GM19463 (cell line): ENCODE data around the gene BCDIN3D.

Experiments used
- ATAC-seq: cut with Tn5 transposase; IDR thresholded peaks from one replicate; pipeline ENCODE4 v1.9.1; 2021; ENCODE audit warnings: mild to moderate bottlenecking, moderate library complexity; ENCODE audit not compliant: unreplicated experiment

The BCDIN3D gene

DNA sequence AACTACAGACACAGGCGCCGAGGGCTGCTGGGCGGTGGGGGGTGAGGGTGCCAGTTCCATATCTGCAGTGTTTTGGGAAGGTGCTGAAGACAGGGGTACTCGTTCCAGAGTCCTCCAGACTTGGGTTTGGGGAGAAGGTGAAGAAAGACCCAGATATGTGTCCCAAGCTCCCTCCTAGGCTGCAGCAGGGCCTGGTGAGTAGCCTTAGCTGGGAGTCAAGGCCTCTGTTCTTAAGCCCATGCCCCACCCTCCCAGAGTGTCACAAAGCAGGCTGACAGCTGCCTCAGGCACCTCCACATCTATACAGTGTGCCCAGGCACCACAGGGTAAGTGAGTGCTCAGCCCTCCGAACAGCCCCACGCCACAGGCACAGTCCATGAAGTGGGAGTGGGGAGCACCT, 19.0 kb downstream of the BCDIN3D start:
- no peak for ATAC-seq

DNA sequence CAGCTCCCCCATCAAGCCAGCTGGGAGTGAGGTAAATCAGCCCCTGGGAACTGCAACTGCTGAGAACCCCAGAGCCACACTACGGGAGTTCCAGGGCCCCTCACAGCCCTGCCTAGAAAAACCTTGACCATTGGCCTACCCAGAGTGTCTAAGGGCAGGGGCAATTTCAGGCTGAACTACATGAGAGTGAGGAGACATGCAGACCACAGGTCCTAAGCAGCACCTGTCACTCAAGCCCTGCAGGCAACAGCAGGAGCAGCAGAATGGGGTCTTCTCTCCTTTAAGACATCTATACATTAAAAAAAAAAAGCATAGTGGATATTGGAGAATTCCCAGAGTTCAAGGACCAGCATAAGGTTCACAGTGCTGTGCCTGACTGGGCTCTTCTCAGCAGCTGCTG, 19.6 kb downstream of the BCDIN3D start:
- ATAC-seq: no peak

DNA sequence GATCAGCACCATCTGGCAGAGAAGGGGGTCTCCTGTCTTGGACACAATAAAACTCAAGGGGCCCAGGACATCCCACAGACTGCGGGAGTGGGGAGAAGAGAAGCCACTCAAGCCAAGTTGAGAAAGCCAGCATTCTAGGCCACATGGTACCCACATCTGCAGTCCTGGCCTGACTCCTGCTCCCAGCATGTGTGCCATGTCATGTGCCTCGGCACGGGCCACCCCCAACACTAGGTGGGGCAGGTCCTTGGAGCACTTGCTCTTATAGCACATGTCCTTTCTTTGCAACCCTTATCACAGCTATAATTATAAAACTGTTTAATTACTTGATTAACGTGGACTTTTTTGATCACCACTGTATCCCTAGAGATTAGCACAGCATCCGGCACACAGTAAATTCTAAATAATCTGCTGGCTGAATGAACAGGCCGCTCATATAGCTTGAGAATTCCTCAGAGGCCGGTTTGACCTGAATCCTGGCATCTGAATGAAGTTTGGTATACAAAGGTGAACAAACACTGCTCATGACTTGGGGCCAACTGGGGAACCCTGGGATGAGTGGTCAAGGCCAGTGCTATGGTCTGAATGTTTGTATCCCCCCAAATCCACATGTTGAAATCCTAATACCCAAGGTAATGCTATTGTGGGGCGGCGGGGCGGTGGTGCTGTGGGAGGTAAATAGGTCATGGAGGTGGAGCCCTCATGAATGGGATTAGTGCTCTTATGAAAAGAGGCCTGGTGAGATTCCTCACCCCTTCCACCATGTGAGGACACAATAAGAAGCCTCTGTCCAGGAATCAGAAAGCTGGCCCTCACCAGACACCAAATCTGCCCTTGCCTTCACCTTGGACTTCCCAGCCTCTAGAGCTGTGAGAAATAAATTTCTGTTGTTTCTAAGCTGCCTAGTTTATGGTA, 21.3 kb downstream of the BCDIN3D start:
- no peak for ATAC-seq

GRCh38 chr12:49819786-49820185, 23.1 kb downstream of the BCDIN3D start:
- no peak for ATAC-seq

DNA sequence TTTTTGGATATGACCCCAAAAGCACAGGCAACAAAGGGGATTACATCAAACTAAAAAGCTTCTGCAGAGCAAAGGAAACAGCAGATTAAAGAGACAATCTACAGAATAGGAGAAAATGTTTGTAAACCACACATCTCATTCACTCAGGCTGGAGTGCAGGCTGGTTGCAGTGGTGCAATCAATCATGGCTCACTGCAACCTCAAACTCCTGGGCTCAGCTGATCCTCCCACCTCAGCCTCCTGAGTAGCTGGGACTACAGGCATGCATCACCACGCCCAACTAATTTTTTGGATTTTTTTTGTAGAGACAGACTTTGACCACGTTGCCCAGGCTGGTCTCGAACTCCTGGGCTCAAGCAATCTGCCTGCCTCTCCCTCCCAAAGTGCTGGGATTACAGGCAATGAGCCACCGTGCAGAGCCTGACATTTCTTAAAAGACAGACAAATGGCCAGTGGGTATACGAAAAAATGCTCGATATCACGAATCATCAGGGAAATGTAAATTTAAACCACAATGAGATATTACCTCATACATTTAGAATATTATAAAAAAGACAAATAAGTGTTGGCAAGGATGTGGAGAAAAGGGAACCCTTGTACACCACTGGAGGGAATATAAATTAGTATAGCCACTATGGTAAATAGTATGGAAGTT, 24.5 kb downstream of the BCDIN3D start:
- ATAC-seq: no peak

GRCh38 chr12:49813131-49813530, 29.8 kb downstream of the BCDIN3D start:
- ATAC-seq: no peak

DNA sequence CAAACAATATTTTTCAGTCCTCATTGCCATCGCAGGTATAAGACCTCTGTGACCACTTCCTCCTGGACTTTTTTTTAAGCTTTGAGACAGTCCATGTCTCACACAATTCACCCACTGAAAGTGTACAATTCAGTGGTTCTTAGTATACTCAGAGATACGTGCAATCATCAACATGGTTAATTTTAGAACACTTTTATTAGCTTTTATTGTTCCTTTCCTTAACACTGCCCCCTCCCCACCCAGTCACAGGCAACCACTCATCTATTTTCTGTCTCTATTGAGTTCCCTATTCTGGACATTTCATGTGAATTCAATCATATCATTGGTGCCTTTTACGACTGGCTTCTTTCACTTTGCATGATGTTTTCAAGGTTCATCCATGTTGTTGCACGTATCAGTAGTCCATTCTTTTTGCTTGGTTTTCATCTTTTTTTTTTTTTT, 30.9 kb downstream of the BCDIN3D start:
- ATAC-seq: no peak

DNA sequence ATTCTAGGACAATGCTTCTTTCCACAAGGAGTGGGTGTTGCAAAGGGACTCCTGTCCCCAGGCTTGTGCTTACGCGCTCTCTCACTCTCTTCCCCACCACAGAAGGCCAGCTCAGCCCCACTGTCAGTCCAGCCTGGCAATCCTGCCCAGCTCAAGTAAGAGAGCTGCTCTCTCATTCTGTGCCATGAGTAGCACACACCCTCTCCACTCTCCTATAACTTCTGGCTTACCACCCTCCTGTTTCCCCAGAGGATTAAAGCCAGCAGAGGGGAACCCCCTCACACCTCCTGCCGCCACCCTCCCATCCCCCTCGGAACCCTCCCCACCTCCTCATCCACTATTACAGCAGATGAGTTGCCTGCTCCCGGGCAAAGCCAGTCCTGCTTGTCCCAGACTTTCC, 31.8 kb downstream of the BCDIN3D start:
- ATAC-seq: peak; percentile 54

DNA sequence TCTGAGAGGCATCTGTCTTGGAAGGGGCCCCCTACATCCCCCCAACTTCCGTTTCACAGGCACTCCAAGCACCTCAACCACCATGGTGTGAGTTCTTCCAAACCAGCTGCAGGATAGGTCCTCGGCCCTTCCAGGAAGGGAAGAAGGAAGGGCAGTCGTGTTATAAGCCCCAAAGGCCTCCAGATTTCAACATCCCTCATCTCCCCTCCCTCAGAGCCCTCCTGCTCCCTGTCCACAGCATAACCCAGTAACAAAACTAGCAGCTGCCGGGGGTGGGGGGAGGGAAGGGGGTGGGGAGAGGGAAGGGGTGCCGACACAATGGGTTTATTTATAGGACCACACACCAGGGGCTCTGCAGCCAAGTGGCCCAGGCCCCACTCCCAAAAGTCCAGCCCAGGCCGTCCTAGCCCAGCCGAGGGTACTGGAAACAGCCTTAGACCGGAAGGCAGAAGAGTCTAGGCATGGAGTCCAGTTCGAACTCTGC, 33.0 kb downstream of the BCDIN3D start:
- ATAC-seq: no peak

DNA sequence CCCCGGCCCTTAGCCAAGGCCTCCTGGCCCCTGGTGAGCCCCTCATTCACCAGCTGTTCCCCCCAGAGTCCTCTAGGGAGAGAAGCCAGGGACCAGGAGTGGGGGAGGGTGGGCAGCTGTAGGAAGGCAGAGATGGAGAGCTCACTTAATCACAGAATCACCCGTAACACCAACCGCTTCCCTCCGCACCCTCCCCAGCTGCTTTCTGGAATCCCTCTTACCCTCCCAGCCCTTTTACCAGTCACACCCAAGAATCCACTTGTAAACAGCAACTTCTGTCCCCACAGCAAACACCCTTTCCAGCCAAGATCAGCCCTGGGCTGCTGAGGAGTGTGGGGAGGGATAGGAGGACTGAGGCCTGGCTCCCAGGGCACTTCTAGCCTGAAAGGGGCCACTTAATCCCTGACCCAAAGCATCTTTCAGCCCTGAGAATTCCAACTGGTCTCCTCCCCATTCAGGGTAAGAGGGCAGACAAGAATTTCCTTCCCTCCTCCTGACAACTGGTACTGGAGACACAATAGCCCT, 33.5 kb downstream of the BCDIN3D start:
- ATAC-seq: no peak

DNA sequence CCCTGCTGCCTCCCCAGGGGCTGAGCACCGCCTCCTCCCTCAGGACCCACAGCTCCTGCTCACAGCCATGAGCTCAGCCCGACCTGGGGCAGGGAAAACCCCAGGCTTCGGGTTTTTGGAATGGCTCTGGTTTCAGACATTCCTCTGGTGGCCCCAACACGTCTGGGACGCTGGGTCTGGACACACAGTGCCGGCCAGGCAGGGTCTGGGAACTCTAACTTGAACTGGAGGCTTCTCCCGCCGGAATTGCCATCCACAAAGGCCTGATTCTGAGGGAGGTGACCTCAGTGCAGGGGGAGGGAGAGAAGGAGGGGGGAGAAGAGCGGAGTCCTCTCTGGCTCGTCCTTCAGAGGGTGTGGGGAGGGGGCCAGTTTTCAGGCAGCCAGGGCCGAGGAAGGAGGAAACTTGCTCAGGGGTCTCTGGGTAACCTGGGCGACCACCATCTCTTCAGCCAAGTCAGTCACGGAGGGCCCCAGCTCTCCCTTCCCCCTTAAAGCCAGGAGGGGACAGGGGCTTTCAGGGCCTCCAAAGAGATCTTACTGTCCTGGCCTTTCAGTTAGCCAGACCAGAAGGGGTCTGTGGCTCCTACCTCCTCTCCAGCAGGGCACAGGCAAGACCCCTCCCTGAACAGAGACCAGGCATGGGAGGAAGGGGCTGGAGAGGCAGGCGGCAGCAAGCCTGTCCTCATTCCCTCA, 34.1 kb downstream of the BCDIN3D start:
- ATAC-seq: no peak

DNA sequence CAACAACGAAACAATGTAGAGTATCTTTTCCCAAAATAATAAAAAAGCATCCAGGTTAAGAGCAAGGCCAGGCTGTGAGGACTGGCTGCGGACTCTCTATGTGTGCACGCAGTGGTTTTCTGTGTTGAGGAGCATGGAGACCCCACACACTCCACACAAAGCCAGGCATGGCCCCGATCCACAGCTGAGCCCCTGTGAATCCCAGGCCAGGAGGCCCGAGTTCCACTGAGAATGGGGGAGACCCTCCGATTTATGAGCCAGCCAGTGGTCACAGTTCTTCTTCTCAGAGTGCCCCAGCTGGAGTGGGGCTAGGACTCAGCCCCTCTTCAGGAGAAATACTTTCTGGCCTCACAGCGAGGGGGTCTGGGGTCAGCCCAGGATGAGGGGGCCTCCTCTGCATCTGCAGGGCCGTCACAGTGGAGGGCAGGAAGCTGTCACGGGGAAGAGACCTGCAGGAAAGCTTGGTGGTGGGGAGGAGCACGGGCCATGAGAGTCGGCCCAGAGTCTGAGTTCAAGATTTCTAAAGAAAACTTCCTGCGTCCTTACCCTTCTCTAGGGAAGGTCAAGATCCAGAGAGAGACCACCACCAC, 34.8 kb downstream of the BCDIN3D start:
- ATAC-seq: no peak

- ATAC-seq: no peak
Measured at GRCh38 chr12:49806877-49807276, 36.0 kb downstream of the BCDIN3D start.

- ATAC-seq: no peak
Measured at GRCh38 chr12:49806321-49806813, 36.5 kb downstream of the BCDIN3D start.

- no peak for ATAC-seq
Measured at GRCh38 chr12:49805409-49805808, 37.5 kb downstream of the BCDIN3D start.

DNA sequence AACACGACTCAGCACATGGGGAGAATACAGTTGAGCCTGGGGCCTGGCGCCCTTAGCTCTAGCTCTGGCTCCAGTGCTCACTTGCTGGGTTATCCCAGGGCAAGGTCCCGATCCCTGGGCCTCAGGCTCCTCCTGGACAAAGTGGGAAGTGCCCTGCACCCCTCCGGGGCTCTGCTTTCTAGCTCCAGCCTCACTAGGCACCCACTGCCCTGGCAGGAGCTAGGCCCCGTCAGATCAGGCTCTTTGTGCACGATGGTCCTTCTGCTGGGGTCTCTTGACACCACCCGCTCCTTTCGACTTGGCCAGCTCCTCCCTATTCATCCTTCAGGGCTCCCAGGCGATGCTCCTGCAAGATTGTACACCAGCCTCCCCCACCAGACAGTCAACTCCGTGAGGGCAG, 38.1 kb downstream of the BCDIN3D start:
- ATAC-seq: no peak

DNA sequence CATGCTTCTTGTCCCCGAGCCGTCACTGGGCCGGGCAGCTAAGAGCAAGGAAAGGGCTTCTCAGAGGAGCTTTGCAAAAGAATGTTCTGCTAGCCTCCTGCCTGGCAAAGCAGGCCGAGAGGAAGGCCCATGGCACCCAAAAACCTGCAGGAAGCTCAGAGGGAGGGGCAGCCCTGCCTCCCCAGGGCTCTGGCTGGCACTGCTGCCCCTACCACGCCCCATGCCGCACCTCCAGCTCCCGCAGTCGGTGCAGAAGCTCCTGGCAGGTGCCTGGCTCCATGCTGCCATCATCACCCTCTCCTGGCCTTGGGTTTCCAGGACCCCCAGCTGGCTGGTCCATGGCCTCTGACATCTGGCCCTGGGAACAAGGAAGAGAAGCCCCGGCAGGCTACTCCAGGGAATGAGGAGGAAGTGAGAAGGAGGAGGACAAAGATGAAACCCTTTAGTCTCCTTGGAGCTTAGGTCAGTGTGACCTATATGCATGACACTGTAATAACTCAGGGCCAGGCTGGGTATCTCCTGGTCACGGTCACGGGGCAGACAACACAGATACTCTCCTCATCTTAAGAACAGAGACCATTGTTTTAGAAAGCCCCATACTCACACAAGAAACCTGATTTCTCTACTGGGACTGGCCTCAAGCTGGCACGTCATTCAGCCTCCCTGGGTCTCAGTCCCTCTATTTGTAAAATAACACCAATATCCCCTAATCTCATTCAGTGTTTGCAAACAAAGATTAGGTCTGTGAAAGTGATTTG, 39.0 kb downstream of the BCDIN3D start:
- no peak for ATAC-seq

GRCh38 chr12:49801141-49802063, 41.5 kb downstream of the BCDIN3D start:
- ATAC-seq: no peak
